Central memory CD4-positive, alpha-beta T cell (primary cell): Measurements from ENCODE around the gene CCDC32.

Source experiments
- DNase-seq: peaks from one replicate; pipeline ENCODE4 v3.0.0; 2022

The CCDC32 gene

GRCh38 chr15:40565333-40566238 lies 744 bp upstream of the CCDC32 start:
- no peak for DNase-seq

- no peak for DNase-seq
Measured at GRCh38 chr15:40563426-40563825, 1.4 kb downstream of the CCDC32 start.

- no peak for DNase-seq
Measured at GRCh38 chr15:40562691-40563090, 2.2 kb downstream of the CCDC32 start.

GRCh38 chr15:40558952-40559742 lies 5.7 kb downstream of the CCDC32 start:
- no peak for DNase-seq

- no peak for DNase-seq
Measured at GRCh38 chr15:40555876-40556275, 9.0 kb downstream of the CCDC32 start.

GRCh38 chr15:40554161-40554525 lies 10.7 kb downstream of the CCDC32 start:
- no peak for DNase-seq

- no peak for DNase-seq
Measured at GRCh38 chr15:40550341-40551037, 14.4 kb downstream of the CCDC32 start.

GRCh38 chr15:40549894-40550293 lies 14.9 kb downstream of the CCDC32 start:
- no peak for DNase-seq

GRCh38 chr15:40548610-40549009 lies 16.2 kb downstream of the CCDC32 start:
- DNase-seq: no peak

- DNase-seq: no peak
Measured at GRCh38 chr15:40545457-40545856, 19.4 kb downstream of the CCDC32 start.

- no peak for DNase-seq
Measured at GRCh38 chr15:40543631-40544294, 21.1 kb downstream of the CCDC32 start.

- no peak for DNase-seq
Measured at GRCh38 chr15:40543082-40543481, 21.8 kb downstream of the CCDC32 start.

- no peak for DNase-seq
Measured at GRCh38 chr15:40538976-40539375, 25.9 kb downstream of the CCDC32 start.

- DNase-seq: no peak
Measured at GRCh38 chr15:40536501-40536900, 28.3 kb downstream of the CCDC32 start.

- no peak for DNase-seq
Measured at GRCh38 chr15:40534371-40534770, 30.5 kb downstream of the CCDC32 start.

GRCh38 chr15:40533763-40534364 lies 31.0 kb downstream of the CCDC32 start:
- DNase-seq: no peak

- DNase-seq: no peak
Measured at GRCh38 chr15:40528801-40529200, 36.0 kb downstream of the CCDC32 start.

- DNase-seq: no peak
Measured at GRCh38 chr15:40525855-40526254, 39.0 kb downstream of the CCDC32 start.

GRCh38 chr15:40523611-40524010 lies 41.2 kb downstream of the CCDC32 start:
- no peak for DNase-seq

- DNase-seq: no peak
Measured at GRCh38 chr15:40516322-40516721, 48.5 kb downstream of the CCDC32 start.

- no peak for DNase-seq
Measured at GRCh38 chr15:40513609-40514008, 51.2 kb downstream of the CCDC32 start.

- no peak for DNase-seq
Measured at GRCh38 chr15:40512440-40512839, 52.4 kb downstream of the CCDC32 start.
